Neural cell (in vitro differentiated cells): ENCODE measurements around the gene DLG2. TPM values are rescaled to one million over a fixed set of nuclear protein-coding genes. Genes with fewer than 3 reads are reported as not detected.

Experiments used
- H2AFZ ChIP-seq: fragments of 200-600, 300-800 bp; sonication (generic), shearing (Covaris generic); 2 replicates; pipeline ENCODE4 v1.6.0; 2014; ENCODE audit warnings: low read depth, mild to moderate bottlenecking, antibody characterized with exemption, low read length, moderate library complexity
- H3F3A ChIP-seq: fragments of 200-600 bp; shearing (Covaris generic); 2 replicates; pipeline ENCODE4 v1.6.1; 2016; ENCODE audit warnings: mild to moderate bottlenecking, moderate library complexity, mixed read lengths, antibody characterized with exemption, low read length; ENCODE audit not compliant: insufficient read depth, poor library complexity, severe bottlenecking
- H3K27ac ChIP-seq: fragments of 200-600, 300-800 bp; sonication (generic), shearing (Covaris generic); 2 replicates; pipeline ENCODE4 v1.5.1; 2014; ENCODE audit warnings: mild to moderate bottlenecking, low read length, moderate library complexity
- H3K27me3 ChIP-seq: fragments of 300-800, 200-600 bp; sonication (generic), shearing (Covaris generic); 2 replicates; pipeline ENCODE4 v1.6.0; 2014; ENCODE audit warnings: mild to moderate bottlenecking, low read depth, low read length, moderate library complexity; ENCODE audit not compliant: insufficient read depth
- H3K36me3 ChIP-seq: fragments of 300-800, 200-600 bp; sonication (generic), shearing (Covaris generic); 2 replicates; pipeline ENCODE4 v1.5.1; 2014; ENCODE audit warnings: mild to moderate bottlenecking, antibody characterized with exemption, low read length, moderate library complexity; ENCODE audit not compliant: insufficient read depth
- H3K4me2 ChIP-seq: fragments of 300-800, 200-600 bp; sonication (generic), shearing (Covaris generic); 2 replicates; pipeline ENCODE4 v1.6.0; 2014; ENCODE audit warnings: mild to moderate bottlenecking, low read length
- H3K4me3 ChIP-seq: fragments of 300-800, 200-600 bp; sonication (generic), shearing (Covaris generic); 2 replicates; pipeline ENCODE4 v1.5.1; 2014; ENCODE audit warnings: mild to moderate bottlenecking, low read length, moderate library complexity
- H3K79me2 ChIP-seq: fragments of 200-600 bp; shearing (Covaris generic); replicated peaks from 2 replicates; pipeline ENCODE4 v1.6.0; 2014; ENCODE audit warnings: mild to moderate bottlenecking, low read length, moderate library complexity; ENCODE audit not compliant: insufficient read depth
- H3K9ac ChIP-seq: fragments of 300-800, 200-600 bp; sonication (generic), shearing (Covaris generic); 2 replicates; pipeline ENCODE4 v1.6.1; 2016; ENCODE audit warnings: mild to moderate bottlenecking, low read length, mixed read lengths
- H3K9me2 ChIP-seq: fragments of 200-600 bp; shearing (Covaris generic); 2 replicates; pipeline ENCODE4 v1.6.1; 2016; ENCODE audit warnings: mild to moderate bottlenecking, low read length, mixed read lengths; ENCODE audit not compliant: insufficient read depth
- H3K9me3 ChIP-seq: fragments of 200-600, 300-800 bp; sonication (generic), shearing (Covaris generic); 2 replicates; pipeline ENCODE4 v1.6.1; 2016; ENCODE audit warnings: mild to moderate bottlenecking, mixed run types, low read length, moderate library complexity, mixed read lengths
- H4K20me1 ChIP-seq: fragments of 200-600 bp; shearing (Covaris generic); 2 replicates; pipeline ENCODE4 v1.6.1; 2016; ENCODE audit warnings: mild to moderate bottlenecking, mixed run types; ENCODE audit not compliant: insufficient read depth
- EP300 ChIP-seq: fragments of 450-650 bp; conservative IDR thresholded peaks from 2 replicates; pipeline ENCODE4 v1.6.1; 2014; ENCODE audit warnings: antibody characterized with exemption, mild to moderate bottlenecking, moderate library complexity; ENCODE audit not compliant: poor library complexity, severe bottlenecking
- EZH2 ChIP-seq: fragments of 200-600, 300-800 bp; shearing (Covaris generic), sonication (generic); IDR thresholded peaks from 2 replicates; pipeline ENCODE4 v1.6.1; 2014; ENCODE audit warnings: antibody characterized with exemption, low read length, borderline replicate concordance, mild to moderate bottlenecking; ENCODE audit not compliant: insufficient read depth, poor library complexity, severe bottlenecking
- MXI1 ChIP-seq: fragments of 450-650 bp; conservative IDR thresholded peaks from 2 replicates; pipeline ENCODE4 v1.6.1; 2014; ENCODE audit warnings: antibody characterized with exemption, mild to moderate bottlenecking; ENCODE audit not compliant: poor library complexity, severe bottlenecking
- POLR2AphosphoS5 ChIP-seq: IDR thresholded peaks from 2 replicates; pipeline ENCODE4 v1.6.1; 2012
- RAD21 ChIP-seq: fragments of 450-650 bp; conservative IDR thresholded peaks from 2 replicates; pipeline ENCODE4 v1.6.1; 2014; ENCODE audit warnings: antibody characterized with exemption, mild to moderate bottlenecking, moderate library complexity
- SMC3 ChIP-seq: fragments of 450-650 bp; conservative IDR thresholded peaks from 2 replicates; pipeline ENCODE4 v1.6.1; 2014; ENCODE audit warnings: antibody characterized with exemption, mild to moderate bottlenecking, moderate library complexity; ENCODE audit not compliant: poor library complexity
- TAF1 ChIP-seq: IDR thresholded peaks from 2 replicates; pipeline ENCODE4 v1.6.1; 2012; ENCODE audit warnings: low read depth
- polyA plus RNA-seq: library from polyadenylated mRNA; depleted of rRNA; stranded (reverse); fragments of >200 nt; gene quantifications from 2 replicates; pipeline ENCODE4 v1.2.3, GENCODE V29; 2014
- TF ChIP-seq, protein P1 (sequence below): IDR thresholded peaks from 2 replicates; pipeline ENCODE4 v1.6.1; 2012; ENCODE audit warnings: borderline replicate concordance
- TF ChIP-seq, protein P2 (sequence below): fragments of 450-650 bp; IDR thresholded peaks from 2 replicates; pipeline ENCODE4 v1.5.1; 2014; ENCODE audit warnings: antibody characterized with exemption, mild to moderate bottlenecking, moderate library complexity; ENCODE audit not compliant: poor library complexity, severe bottlenecking

DLG2 gene
- polyA plus RNA-seq, 1 donor from 2014 or later = 179 TPM

DNA sequence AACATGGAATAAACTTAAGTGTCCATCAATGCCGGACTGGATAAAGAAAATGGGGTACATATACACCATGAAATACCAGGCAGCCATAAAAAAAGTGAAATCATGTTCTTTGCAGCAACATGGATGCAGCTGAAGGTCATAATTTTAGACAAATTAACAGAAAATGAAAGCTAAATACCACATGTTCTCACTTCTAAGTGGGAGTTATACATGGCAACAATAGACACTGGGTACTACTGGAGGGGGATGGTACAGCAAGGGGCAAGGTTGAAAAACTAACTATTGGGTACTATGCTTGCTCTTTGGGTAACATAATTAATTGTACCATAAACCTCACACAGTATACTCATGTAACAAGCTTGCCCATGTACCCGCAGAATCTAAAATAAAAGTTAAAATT is 851.6 kb downstream of the DLG2 start:
- Histone ChIP-seq H3K9me2 (no peaks in the 10 kb centered on the region), H3K36me3 (no peaks in the 10 kb centered on the region), H3K79me2 (no peaks in the 10 kb centered on the region), H4K20me1 (no peaks in the 10 kb centered on the region), H2AFZ (no peak overlapping the region), H3K9me3 (no peaks in the 10 kb centered on the region), H3K27me3 (no peaks in the 10 kb centered on the region), H3K4me3 (no peak overlapping the region), H3K4me2 (no peak overlapping the region), H3K9ac (no peak overlapping the region), H3F3A (no peaks in the 10 kb centered on the region), H3K27ac (no peak overlapping the region)
- no peak for TF ChIP-seq MXI1
- no peak for TF ChIP-seq TAF1
- TF ChIP-seq, protein P1, sequence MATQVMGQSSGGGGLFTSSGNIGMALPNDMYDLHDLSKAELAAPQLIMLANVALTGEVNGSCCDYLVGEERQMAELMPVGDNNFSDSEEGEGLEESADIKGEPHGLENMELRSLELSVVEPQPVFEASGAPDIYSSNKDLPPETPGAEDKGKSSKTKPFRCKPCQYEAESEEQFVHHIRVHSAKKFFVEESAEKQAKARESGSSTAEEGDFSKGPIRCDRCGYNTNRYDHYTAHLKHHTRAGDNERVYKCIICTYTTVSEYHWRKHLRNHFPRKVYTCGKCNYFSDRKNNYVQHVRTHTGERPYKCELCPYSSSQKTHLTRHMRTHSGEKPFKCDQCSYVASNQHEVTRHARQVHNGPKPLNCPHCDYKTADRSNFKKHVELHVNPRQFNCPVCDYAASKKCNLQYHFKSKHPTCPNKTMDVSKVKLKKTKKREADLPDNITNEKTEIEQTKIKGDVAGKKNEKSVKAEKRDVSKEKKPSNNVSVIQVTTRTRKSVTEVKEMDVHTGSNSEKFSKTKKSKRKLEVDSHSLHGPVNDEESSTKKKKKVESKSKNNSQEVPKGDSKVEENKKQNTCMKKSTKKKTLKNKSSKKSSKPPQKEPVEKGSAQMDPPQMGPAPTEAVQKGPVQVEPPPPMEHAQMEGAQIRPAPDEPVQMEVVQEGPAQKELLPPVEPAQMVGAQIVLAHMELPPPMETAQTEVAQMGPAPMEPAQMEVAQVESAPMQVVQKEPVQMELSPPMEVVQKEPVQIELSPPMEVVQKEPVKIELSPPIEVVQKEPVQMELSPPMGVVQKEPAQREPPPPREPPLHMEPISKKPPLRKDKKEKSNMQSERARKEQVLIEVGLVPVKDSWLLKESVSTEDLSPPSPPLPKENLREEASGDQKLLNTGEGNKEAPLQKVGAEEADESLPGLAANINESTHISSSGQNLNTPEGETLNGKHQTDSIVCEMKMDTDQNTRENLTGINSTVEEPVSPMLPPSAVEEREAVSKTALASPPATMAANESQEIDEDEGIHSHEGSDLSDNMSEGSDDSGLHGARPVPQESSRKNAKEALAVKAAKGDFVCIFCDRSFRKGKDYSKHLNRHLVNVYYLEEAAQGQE = no peak
- TF ChIP-seq, protein P2, sequence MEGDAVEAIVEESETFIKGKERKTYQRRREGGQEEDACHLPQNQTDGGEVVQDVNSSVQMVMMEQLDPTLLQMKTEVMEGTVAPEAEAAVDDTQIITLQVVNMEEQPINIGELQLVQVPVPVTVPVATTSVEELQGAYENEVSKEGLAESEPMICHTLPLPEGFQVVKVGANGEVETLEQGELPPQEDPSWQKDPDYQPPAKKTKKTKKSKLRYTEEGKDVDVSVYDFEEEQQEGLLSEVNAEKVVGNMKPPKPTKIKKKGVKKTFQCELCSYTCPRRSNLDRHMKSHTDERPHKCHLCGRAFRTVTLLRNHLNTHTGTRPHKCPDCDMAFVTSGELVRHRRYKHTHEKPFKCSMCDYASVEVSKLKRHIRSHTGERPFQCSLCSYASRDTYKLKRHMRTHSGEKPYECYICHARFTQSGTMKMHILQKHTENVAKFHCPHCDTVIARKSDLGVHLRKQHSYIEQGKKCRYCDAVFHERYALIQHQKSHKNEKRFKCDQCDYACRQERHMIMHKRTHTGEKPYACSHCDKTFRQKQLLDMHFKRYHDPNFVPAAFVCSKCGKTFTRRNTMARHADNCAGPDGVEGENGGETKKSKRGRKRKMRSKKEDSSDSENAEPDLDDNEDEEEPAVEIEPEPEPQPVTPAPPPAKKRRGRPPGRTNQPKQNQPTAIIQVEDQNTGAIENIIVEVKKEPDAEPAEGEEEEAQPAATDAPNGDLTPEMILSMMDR = no peak
- no peak for TF ChIP-seq RAD21
- no peak for TF ChIP-seq EP300
- no peak for TF ChIP-seq EZH2
- TF ChIP-seq SMC3 = no peak
- TF ChIP-seq POLR2AphosphoS5 = no peak

DNA sequence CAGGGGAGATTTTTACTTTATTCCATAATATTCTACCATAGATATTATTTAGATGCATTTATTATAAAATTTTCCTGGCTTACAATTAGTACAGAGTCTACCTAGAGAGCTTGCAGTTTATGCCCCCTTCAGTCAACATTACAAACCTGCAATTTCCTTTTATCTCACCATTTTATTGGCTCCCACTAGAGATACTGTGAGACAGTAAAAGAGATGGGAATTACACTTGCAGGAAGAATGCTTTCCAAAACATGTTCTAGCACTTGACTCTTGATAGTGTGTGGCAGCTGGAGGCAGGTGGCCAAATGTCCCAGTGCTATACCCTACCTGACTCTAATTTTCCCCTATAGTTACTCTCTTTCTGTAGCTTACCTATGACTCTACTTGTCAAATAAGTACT is 863.2 kb downstream of the DLG2 start:
- no peaks in the 10 kb centered on the region for H3K79me2 ChIP-seq
- TF ChIP-seq SMC3 (no peak), RAD21 (no peak), EZH2 (no peak), MXI1 (no peak), EP300 (no peak), TAF1 (no peak), POLR2AphosphoS5 (no peak)
- TF ChIP-seq, protein P1 = no peak
- TF ChIP-seq, protein P2 = no peak
- no peaks in the 10 kb centered on the region for H3K9me2 ChIP-seq
- no peaks in the 10 kb centered on the region for H3K27me3 ChIP-seq
- H2AFZ ChIP-seq = no peak overlapping the region
- H4K20me1 ChIP-seq = no peaks in the 10 kb centered on the region
- no peaks in the 10 kb centered on the region for H3F3A ChIP-seq
- H3K4me2 ChIP-seq = no peak overlapping the region
- H3K4me3 ChIP-seq = no peak overlapping the region
- H3K27ac ChIP-seq = no peak overlapping the region
- no peaks in the 10 kb centered on the region for H3K9me3 ChIP-seq
- no peak overlapping the region for H3K9ac ChIP-seq
- no peaks in the 10 kb centered on the region for H3K36me3 ChIP-seq
